Measurements from ENCODE around the gene HK1. TPM values are rescaled to one million over a fixed set of nuclear protein-coding genes. Genes with fewer than 3 reads are reported as not detected.
"Not testable (repeated sequence)": the region's sequence is repeated elsewhere in the genome, so short reads cannot be mapped to it uniquely, and the experiment has no call there.

HK1 gene
- total and polyA plus RNA-seq, 7 experiments from 2014 or later: 60.1 to 144 (median 83.8) TPM

DNA sequence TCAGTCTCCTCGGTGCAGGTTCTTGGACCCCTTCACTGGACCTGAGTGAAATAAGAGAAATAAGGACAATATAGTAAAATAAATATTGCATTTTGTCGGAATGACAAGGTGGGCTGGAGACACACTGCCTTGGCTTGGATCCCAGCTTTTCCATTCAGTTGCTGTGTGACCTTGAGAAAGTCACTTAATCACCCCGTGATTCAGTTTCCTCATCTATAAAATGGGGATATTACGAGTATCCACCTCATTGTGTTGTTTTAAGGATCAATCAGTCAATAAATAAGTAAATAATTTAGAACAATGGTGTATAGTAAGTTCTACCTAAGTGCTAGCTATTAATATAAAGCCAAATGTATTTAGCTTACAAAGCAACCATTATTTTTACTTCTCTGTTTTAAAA, 29.1 kb downstream of the HK1 start:
- CTCF ChIA-PET: no interaction called here
- no peaks in the 10 kb centered on the region for H3K9me3 ChIP-seq (ENCODE audit: control insufficient read depth in 2 of 3, low read length in 3 of 3)
- no peaks in the 10 kb centered on the region for H3K27me3 ChIP-seq (ENCODE audit: control insufficient read depth in 2 of 2, insufficient read depth in 2 of 2, low read length in 2 of 2)
- H3K36me3 ChIP-seq (ENCODE audit: control insufficient read depth in 2 of 3, insufficient read depth in 3 of 3, low read length in 3 of 3): no peaks in the 10 kb centered on the region
- Mint-ChIP-seq H3K4me1 (peaks cover 0 to 2% (median 0%) of the 10 kb centered on the region in 7 donors), H3K27me3 (peaks cover 0 to 22% (median 0%) of the 10 kb centered on the region in 5 donors), H3K27ac (no peak overlapping the region), H3K4me3 (no peak overlapping the region), H3K9me3 (no peaks in the 10 kb centered on the region), H3K36me3 (no peaks in the 10 kb centered on the region)
- DNase-seq (no peak), ATAC-seq (no peak)
- intact Hi-C loops (cut with micrococcal nuclease): no loop called here
- no peak overlapping the region for H3K27ac ChIP-seq (ENCODE audit: low read depth, low read length)
- POLR2A ChIA-PET: interaction anchor here (1.1 kb wide), 1 partner anchor 10 kb away, joined by 3 read pairs; no protein-coding TSS in a partner anchor
- H3K4me3 ChIP-seq (ENCODE audit: low read length): no peak overlapping the region
- no peaks in the 10 kb centered on the region for H3K4me1 ChIP-seq (ENCODE audit: control insufficient read depth in 2 of 2, insufficient read depth in 2 of 2, low read length in 2 of 2)

DNA sequence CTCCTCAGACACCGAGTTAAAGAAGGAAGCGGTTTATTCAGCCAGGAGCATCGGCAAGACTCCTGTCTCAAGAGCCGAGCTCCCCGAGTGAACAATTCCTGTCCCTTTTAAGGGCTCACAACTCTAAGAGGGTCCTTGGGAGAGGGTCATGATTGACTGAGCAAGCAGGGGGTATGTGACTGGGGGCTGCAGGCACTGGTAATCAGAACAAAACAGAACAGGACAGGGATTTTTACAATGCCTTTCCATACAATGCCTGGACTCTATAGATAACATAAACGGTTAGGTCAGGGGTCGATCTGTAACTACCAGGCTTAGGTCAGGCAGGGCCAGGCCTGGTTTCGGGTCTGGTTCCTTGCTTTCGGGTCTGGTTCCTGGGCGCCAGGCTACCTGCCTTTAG, 30.0 kb downstream of the HK1 start:
- intact Hi-C loops (cut with micrococcal nuclease); ATAC-seq; CTCF ChIA-PET; H3K4me3 ChIP-seq (ENCODE audit: low read length); H3K4me1 Mint-ChIP-seq; H3K4me1 ChIP-seq (ENCODE audit: control insufficient read depth in 2 of 2, insufficient read depth in 2 of 2, low read length in 2 of 2); H3K36me3 Mint-ChIP-seq; H3K9me3 ChIP-seq (ENCODE audit: control insufficient read depth in 2 of 3, low read length in 3 of 3); H3K27ac ChIP-seq (ENCODE audit: low read depth, low read length); H3K36me3 ChIP-seq (ENCODE audit: control insufficient read depth in 2 of 3, insufficient read depth in 3 of 3, low read length in 3 of 3); DNase-seq; H3K27me3 ChIP-seq (ENCODE audit: control insufficient read depth in 2 of 2, insufficient read depth in 2 of 2, low read length in 2 of 2); H3K27ac Mint-ChIP-seq; H3K9me3 Mint-ChIP-seq; H3K4me3 Mint-ChIP-seq: not testable (repeated sequence)
- H3K27me3 Mint-ChIP-seq: peaks cover 0 to 15% (median 0%) of the 10 kb centered on the region in 5 donors
- POLR2A ChIA-PET: interaction anchor here (1.3 kb wide), 1 partner anchor 11 kb away, joined by 5 read pairs; no protein-coding TSS in a partner anchor

DNA sequence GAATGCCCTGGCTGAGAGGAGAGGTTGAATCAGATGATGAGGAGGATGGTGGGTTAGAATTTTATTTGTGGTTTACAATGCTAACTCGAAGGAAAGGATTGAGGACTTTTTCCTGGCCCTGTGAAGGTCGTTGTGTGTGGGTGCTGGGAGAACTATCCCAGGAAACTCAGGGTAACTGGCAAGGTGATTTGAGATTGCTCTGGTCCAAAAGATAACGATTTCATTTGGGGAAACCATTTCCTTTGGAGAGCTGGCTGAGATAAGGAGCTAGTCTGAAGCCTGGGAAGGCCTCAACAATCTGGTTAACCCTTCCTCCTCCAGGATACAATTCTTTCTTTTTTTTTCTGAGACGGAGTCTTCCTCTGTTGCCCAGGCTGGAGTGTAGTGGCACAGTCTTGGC, 33.0 kb downstream of the HK1 start:
- ATAC-seq: no peak
- Mint-ChIP-seq H3K4me3 (no peak overlapping the region), H3K9me3 (no peaks in the 10 kb centered on the region), H3K36me3 (no peaks in the 10 kb centered on the region), H3K4me1 (peaks cover 0 to 6% (median 0%) of the 10 kb centered on the region in 7 donors), H3K27ac (peak overlapping the region in 3 of 9 donors; percentile 13 to 87 (median 46)), H3K27me3 (peaks cover 0 to 5% (median 0%) of the 10 kb centered on the region in 5 donors)
- no peak for DNase-seq
- H3K27me3 ChIP-seq (ENCODE audit: control insufficient read depth in 2 of 2, insufficient read depth in 2 of 2, low read length in 2 of 2): no peaks in the 10 kb centered on the region
- no peak overlapping the region for H3K4me3 ChIP-seq (ENCODE audit: low read length)
- H3K27ac ChIP-seq (ENCODE audit: low read depth, low read length): no peak overlapping the region
- intact Hi-C loops (cut with micrococcal nuclease): loop anchor here in 1 of 2 donors (10.0 kb wide), 1 partner anchor 1503 kb away; the partner anchor contains the start of gene SGPL1
- ChIA-PET CTCF (interaction anchor here (0.7 kb wide), 1 partner anchor 1122 kb away, joined by 6 read pairs; no protein-coding TSS in a partner anchor), POLR2A (interaction anchor here (0.6 kb wide), 1 partner anchor 1325 kb away, joined by 3 read pairs; no protein-coding TSS in a partner anchor)
- H3K36me3 ChIP-seq (ENCODE audit: control insufficient read depth in 2 of 3, insufficient read depth in 3 of 3, low read length in 3 of 3): no peaks in the 10 kb centered on the region
- no peaks in the 10 kb centered on the region for H3K4me1 ChIP-seq (ENCODE audit: control insufficient read depth in 2 of 2, insufficient read depth in 2 of 2, low read length in 2 of 2)
- H3K9me3 ChIP-seq (ENCODE audit: control insufficient read depth in 2 of 3, low read length in 3 of 3): no peaks in the 10 kb centered on the region

DNA sequence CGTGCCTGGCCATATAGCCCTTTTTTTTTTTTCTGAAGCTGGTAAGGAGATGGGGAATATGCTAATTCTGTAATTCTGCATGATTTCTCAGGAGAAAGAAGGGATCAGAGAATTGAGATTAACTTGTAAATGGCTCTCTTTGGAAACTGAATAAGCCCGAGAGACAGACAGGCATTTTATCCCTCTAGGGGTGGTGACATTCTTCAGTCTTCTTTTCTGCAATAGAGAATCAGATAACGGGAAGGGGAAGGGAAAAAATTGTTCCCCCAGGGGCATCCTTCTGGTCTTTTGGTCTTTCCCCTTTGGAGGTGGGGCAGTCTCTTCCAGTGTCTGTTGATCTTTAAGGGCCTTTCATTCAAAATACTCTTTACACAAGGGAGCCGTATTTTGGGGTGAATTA, 34.2 kb downstream of the HK1 start:
- H3K4me3 Mint-ChIP-seq: no peak overlapping the region
- H3K9me3 Mint-ChIP-seq: no peaks in the 10 kb centered on the region
- H3K4me1 ChIP-seq (ENCODE audit: control insufficient read depth in 2 of 2, insufficient read depth in 2 of 2, low read length in 2 of 2): peaks cover under 1 to 4% of the 10 kb centered on the region in 2 donors
- intact Hi-C loops (cut with micrococcal nuclease): loop anchor here in 1 of 2 donors (10.0 kb wide), 1 partner anchor 1502 kb away; the partner anchor contains the start of gene SGPL1
- H3K27ac ChIP-seq (ENCODE audit: low read depth, low read length): no peak overlapping the region
- H3K27me3 ChIP-seq (ENCODE audit: control insufficient read depth in 2 of 2, insufficient read depth in 2 of 2, low read length in 2 of 2): no peaks in the 10 kb centered on the region
- DNase-seq: no peak
- H3K36me3 Mint-ChIP-seq: no peaks in the 10 kb centered on the region
- ChIA-PET CTCF (no interaction called here), POLR2A (interaction anchor here (0.5 kb wide), 2 partner anchors 9 to 12 kb away, joined by 3 to 4 read pairs; no protein-coding TSS in a partner anchor)
- H3K4me1 Mint-ChIP-seq: peaks cover 0 to 15% (median 4%) of the 10 kb centered on the region in 7 donors
- H3K36me3 ChIP-seq (ENCODE audit: control insufficient read depth in 2 of 3, insufficient read depth in 3 of 3, low read length in 3 of 3): no peaks in the 10 kb centered on the region
- H3K4me3 ChIP-seq (ENCODE audit: low read length): no peak overlapping the region
- no peaks in the 10 kb centered on the region for H3K9me3 ChIP-seq (ENCODE audit: control insufficient read depth in 2 of 3, low read length in 3 of 3)
- no peak overlapping the region for H3K27ac Mint-ChIP-seq
- no peak for ATAC-seq
- H3K27me3 Mint-ChIP-seq: no peaks in the 10 kb centered on the region

DNA sequence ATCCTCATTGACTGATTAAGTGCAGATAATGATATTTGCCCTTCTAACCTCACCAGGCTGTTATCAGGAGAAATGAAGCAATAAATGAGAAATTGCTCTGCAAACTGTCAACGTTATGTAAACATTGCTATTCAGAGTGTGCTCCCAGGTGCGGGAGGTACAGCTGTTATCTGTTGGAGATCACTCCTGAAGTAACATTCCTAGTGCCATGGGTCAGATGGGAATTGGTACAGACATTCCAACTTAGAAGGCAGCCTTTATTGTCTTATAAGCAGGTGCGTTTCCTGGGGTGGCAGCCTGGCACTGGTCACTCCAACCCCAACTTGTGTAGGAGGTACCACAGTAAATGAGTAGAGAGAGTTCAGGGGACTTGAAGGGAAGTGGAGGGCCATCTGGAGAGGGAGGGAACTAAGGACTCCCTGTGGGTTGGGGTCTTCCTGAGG, 36.8 kb downstream of the HK1 start:
- intact Hi-C loops (cut with micrococcal nuclease): loop anchor here (5.0 to 10.0 kb wide), 5 partner anchors 133 to 1553 kb away; partner anchors contain the start of genes TYSND1 (in 2 of the 2), SGPL1 (in 1 of the 2) and SUPV3L1 (in 1 of the 2)
- Mint-ChIP-seq H3K4me3 (peak overlapping the region in 1 of 10 donors; percentile 88), H3K36me3 (peaks cover 0 to 3% (median 0%) of the 10 kb centered on the region in 5 donors), H3K4me1 (peaks cover 5 to 25% (median 10%) of the 10 kb centered on the region in 7 donors), H3K9me3 (no peaks in the 10 kb centered on the region), H3K27ac (peak overlapping the region in 4 of 9 donors; percentile 13 to 69 (median 40)), H3K27me3 (no peaks in the 10 kb centered on the region)
- H3K27me3 ChIP-seq (ENCODE audit: control insufficient read depth in 2 of 2, insufficient read depth in 2 of 2, low read length in 2 of 2): no peaks in the 10 kb centered on the region
- no peak overlapping the region for H3K4me3 ChIP-seq (ENCODE audit: low read length)
- DNase-seq (no peak), ATAC-seq (no peak)
- ChIA-PET CTCF (interaction anchor here (0.6 kb wide), 1 partner anchor 32 kb away, joined by 4 read pairs; no protein-coding TSS in a partner anchor), POLR2A (interaction anchor here (1.5 kb wide), 1 partner anchor 32 kb away, joined by 3 read pairs; no protein-coding TSS in a partner anchor)
- no peaks in the 10 kb centered on the region for H3K9me3 ChIP-seq (ENCODE audit: control insufficient read depth in 2 of 3, low read length in 3 of 3)
- H3K36me3 ChIP-seq (ENCODE audit: control insufficient read depth in 2 of 3, insufficient read depth in 3 of 3, low read length in 3 of 3): peaks cover 0 to 5% (median 0%) of the 10 kb centered on the region in 3 experiments
- peaks cover 12 to 16% of the 10 kb centered on the region in 2 donors for H3K4me1 ChIP-seq (ENCODE audit: control insufficient read depth in 2 of 2, insufficient read depth in 2 of 2, low read length in 2 of 2)
- H3K27ac ChIP-seq (ENCODE audit: low read depth, low read length): no peak overlapping the region

DNA sequence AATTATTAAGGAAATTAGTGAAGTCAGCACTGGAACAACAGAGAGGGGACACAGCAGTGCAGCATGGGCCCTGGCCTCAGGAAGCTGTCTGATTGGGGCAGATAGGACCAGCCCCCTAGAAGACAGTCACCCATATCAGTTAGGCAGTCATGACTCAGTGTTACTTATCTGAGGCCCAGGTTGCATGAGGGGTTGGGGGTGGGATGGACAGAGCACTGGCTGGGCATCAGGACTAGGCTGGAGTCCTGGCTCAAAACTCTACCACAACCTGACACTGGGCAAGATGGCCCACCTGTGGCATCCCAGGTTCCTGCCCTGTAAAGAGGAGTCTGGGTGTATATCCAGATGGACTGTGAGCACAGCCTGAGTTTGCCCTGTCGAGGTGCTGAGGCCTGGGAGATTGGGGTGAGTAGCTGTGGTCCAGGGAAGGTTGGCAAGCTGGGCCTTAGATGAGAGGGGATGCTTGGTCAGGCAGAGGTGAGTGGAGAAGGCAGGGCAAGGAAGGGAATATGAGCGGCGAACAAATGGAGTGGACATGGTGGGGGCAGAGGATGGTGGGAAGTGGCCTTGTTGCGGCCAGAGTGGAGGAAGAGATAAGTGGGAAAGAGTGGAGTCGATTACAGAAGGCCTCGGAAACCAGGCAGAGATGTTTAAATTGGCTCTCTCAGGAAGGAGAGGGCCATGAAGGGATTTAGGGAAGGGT, 37.5 kb downstream of the HK1 start:
- Histone ChIP-seq H3K9me3 (ENCODE audit: control insufficient read depth in 2 of 3, low read length in 3 of 3) (no peaks in the 10 kb centered on the region), H3K4me3 (ENCODE audit: low read length) (no peak overlapping the region), H3K4me1 (ENCODE audit: control insufficient read depth in 2 of 2, insufficient read depth in 2 of 2, low read length in 2 of 2) (peaks cover 18 to 22% of the 10 kb centered on the region in 2 donors), H3K27me3 (ENCODE audit: control insufficient read depth in 2 of 2, insufficient read depth in 2 of 2, low read length in 2 of 2) (no peaks in the 10 kb centered on the region), H3K27ac (ENCODE audit: low read depth, low read length) (no peak overlapping the region), H3K36me3 (ENCODE audit: control insufficient read depth in 2 of 3, insufficient read depth in 3 of 3, low read length in 3 of 3) (peaks cover 0 to 5% (median 0%) of the 10 kb centered on the region in 3 experiments)
- H3K27me3 Mint-ChIP-seq: no peaks in the 10 kb centered on the region
- DNase-seq (no peak), ATAC-seq (no peak)
- intact Hi-C loops (cut with micrococcal nuclease): loop anchor here (5.0 to 10.0 kb wide), 5 partner anchors 133 to 1553 kb away; partner anchors contain the start of genes TYSND1 (in 2 of the 2), SGPL1 (in 1 of the 2) and SUPV3L1 (in 1 of the 2)
- H3K36me3 Mint-ChIP-seq: peaks cover 0 to 3% (median 0%) of the 10 kb centered on the region in 5 donors
- H3K4me1 Mint-ChIP-seq: peaks cover 7 to 31% (median 15%) of the 10 kb centered on the region in 7 donors
- peak overlapping the region in 6 of 9 donors; percentile 14 to 72 (median 34) for H3K27ac Mint-ChIP-seq
- CTCF ChIA-PET: interaction anchor here (0.6 kb wide), 1 partner anchor 31 kb away, joined by 4 read pairs; no protein-coding TSS in a partner anchor
- H3K4me3 Mint-ChIP-seq: peak overlapping the region in 2 of 10 donors; percentile 18 to 88
- H3K9me3 Mint-ChIP-seq: no peaks in the 10 kb centered on the region
- POLR2A ChIA-PET: interaction anchor here (1.5 to 4.6 kb wide), 2 partner anchors 13 to 31 kb away, joined by 3 to 48 read pairs; no protein-coding TSS in a partner anchor

Measured in naive thymus-derived CD4-positive, alpha-beta T cell (primary cell).